ENCODE measurements around the gene GNG3.
"Not testable (repeated sequence)": the region's sequence is repeated elsewhere in the genome, so short reads cannot be mapped to it uniquely, and the experiment has no call there.

Gene GNG3

DNA sequence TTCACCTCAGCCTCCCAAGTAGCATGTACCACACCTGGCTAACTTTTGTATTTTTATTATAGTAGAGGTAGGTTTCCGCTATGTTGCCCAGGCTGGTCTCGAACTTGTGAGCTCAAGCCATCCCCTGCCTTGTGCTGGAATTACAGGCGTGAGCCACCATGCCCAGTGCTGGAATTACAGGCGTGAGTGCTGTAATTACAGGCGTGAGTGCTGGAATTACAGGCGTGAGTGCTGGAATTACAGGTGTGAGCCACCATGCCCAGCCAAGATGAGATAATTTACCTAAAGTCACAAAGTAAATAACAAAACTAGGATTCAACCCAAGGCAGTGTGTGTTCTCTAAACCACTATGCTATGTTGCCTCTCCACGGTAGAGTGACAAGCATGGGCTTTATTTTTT, 25.0 kb upstream of the GNG3 start:
- Histone ChIP-seq H3K27me3 (replicated peaks; ENCODE audit: control insufficient read depth, insufficient read depth, low read length, poor library complexity, severe bottlenecking) (no peaks in the 10 kb centered on the region), H3K4me3 (ENCODE audit: insufficient read depth, low read depth, low read length, poor library complexity, severe bottlenecking) (no peak overlapping the region), H3K4me1 (ENCODE audit: control insufficient read depth, insufficient read depth, low read length, poor library complexity, severe bottlenecking) (peaks cover 10% of the 10 kb centered on the region), H3K27ac (ENCODE audit: insufficient read depth, low read length, poor library complexity, severe bottlenecking) (no peak overlapping the region), H3K36me3 (ENCODE audit: control insufficient read depth, insufficient read depth, low read length) (peaks cover 1% of the 10 kb centered on the region), H3K9me3 (ENCODE audit: control insufficient read depth, low read length) (no peaks in the 10 kb centered on the region)
- DNase-seq, result no peak

DNA sequence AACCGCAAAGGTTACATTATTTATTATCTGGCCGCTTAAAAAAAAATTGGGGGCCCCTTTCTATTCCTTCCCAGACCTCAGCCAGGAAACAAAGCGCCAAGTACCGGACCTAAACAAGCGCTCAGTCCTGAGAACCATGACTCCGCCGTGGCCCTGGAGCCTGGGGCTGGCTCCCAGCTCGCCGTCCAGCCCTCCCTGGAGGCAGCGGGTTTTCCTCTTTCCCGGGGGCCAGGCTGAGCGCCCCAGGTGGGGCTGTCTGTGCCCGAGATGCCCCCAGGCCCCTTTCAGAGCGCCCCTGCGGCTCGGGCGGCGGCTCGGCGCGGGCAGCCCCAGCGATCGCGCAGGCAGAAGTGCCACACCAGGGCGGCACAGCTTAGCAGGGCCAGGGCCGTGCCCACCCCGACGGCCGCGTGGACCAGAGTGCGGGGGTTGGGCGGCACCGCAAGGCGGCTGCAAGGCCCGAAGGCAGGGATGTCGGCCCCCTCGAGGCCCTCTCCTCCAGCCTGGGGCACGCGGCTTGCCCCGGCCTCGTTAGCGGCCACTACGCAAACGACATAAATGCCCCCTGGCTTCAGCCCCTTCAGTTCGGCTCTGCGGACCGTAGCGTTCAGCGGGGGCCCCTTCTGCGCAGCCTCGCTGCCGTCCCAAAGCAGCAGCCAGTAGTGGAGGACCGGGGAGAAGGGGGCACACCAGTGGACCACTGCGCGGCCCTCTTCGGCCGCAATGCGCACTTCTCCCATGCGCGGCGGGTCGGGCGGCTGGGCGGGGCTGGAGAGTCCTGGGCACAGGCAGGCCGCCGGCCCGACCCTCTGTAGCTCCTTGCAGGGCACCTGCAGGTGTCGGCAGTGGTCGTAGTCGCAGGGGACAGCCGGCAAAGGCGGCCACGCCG, 19.7 kb upstream of the GNG3 start:
- peaks cover 7% of the 10 kb centered on the region for H3K27me3 ChIP-seq (replicated peaks; ENCODE audit: control insufficient read depth, insufficient read depth, low read length, poor library complexity, severe bottlenecking)
- H3K9me3 ChIP-seq (ENCODE audit: control insufficient read depth, low read length), result no peaks in the 10 kb centered on the region
- H3K4me3 ChIP-seq (ENCODE audit: insufficient read depth, low read depth, low read length, poor library complexity, severe bottlenecking), result no peak overlapping the region
- DNase-seq, result no peak
- H3K36me3 ChIP-seq (ENCODE audit: control insufficient read depth, insufficient read depth, low read length), result peaks cover 7% of the 10 kb centered on the region
- no peaks in the 10 kb centered on the region for H3K4me1 ChIP-seq (ENCODE audit: control insufficient read depth, insufficient read depth, low read length, poor library complexity, severe bottlenecking)
- no peak overlapping the region for H3K27ac ChIP-seq (ENCODE audit: insufficient read depth, low read length, poor library complexity, severe bottlenecking)

DNA sequence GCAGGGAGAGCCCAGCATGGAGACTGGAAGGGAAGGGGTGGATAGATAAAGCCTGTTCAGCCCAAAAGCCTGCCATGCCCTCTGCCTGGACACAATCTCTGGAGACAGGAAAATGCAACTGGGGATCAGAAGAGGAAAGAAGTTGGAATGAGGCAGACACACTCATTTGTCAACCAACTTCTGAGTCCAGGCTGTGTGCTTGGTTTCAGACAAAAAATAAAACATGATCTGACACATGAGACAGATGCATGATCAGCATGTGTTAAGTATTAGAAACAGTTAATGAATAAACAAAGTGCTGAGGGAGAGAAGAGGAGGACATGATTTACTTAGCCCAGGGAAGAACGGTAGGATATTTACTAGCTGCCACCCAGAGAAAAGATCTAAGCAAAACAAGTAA, 19.0 kb upstream of the GNG3 start:
- Histone ChIP-seq H3K27ac (ENCODE audit: insufficient read depth, low read length, poor library complexity, severe bottlenecking) (no peak overlapping the region), H3K4me3 (ENCODE audit: insufficient read depth, low read depth, low read length, poor library complexity, severe bottlenecking) (no peak overlapping the region)

DNA sequence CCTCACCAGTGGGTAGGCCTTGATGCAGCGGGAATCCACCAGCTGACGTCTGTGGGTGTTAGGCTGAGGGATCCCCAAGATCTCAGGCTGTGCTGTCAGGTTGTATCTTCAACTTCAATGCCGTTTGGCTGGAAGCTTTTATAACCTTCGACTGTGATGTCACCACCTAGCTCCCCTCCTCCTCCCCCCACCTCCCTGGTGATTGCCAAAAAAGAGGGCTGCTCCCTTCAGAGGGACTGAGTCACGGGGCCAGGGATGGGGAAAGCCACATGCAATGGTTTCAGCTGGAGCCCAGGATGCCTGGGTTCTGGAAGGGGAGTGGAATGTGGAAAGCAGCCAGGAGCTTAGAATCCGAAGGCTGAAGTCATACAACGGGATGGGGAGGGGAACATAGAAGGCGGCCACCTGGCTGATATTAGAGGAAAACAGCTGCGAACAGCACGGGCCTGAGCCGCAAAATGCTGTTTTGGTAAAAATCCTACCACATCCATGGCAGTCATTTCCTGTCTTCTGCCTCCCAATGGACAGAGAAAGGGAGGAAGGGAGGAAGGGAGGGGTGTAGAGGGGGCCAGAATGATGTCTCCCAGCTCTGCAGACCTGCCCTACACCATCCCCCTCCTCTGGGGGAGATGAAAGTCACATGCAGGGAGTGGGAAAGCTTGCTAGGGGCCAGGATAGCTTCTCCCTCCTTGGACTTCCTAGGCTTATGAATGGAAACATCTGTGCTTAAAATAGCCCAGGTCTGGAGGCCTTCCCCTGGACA, 17.9 kb upstream of the GNG3 start, which contains the start of gene LRRN4CL:
Gene LRRN4CL, minus strand, starts transcription at position 110 of the 763 bp plus-strand sequence. CDS start 1,022 bp downstream, outside the sequence.
- H3K9me3 ChIP-seq (ENCODE audit: control insufficient read depth, low read length), result no peaks in the 10 kb centered on the region
- no peak within 1 kb of the TSS for H3K27ac ChIP-seq (ENCODE audit: insufficient read depth, low read length, poor library complexity, severe bottlenecking)
- H3K36me3 ChIP-seq (ENCODE audit: control insufficient read depth, insufficient read depth, low read length), result peaks cover 7% of the 10 kb centered on the region
- H3K4me3 ChIP-seq (ENCODE audit: insufficient read depth, low read depth, low read length, poor library complexity, severe bottlenecking), result no peak within 1 kb of the TSS
- peaks cover 7% of the 10 kb centered on the region for H3K27me3 ChIP-seq (replicated peaks; ENCODE audit: control insufficient read depth, insufficient read depth, low read length, poor library complexity, severe bottlenecking)
- no peaks in the 10 kb centered on the region for H3K4me1 ChIP-seq (ENCODE audit: control insufficient read depth, insufficient read depth, low read length, poor library complexity, severe bottlenecking)
- DNase-seq, result no peak

More for the DNA sequence above, 19.0 kb upstream of the GNG3 start:
- Histone ChIP-seq H3K27me3 (replicated peaks; ENCODE audit: control insufficient read depth, insufficient read depth, low read length, poor library complexity, severe bottlenecking) (peaks cover 7% of the 10 kb centered on the region), H3K36me3 (ENCODE audit: control insufficient read depth, insufficient read depth, low read length) (peaks cover 7% of the 10 kb centered on the region), H3K4me1 (ENCODE audit: control insufficient read depth, insufficient read depth, low read length, poor library complexity, severe bottlenecking) (no peaks in the 10 kb centered on the region), H3K9me3 (ENCODE audit: control insufficient read depth, low read length) (no peaks in the 10 kb centered on the region)
- DNase-seq, result no peak

DNA sequence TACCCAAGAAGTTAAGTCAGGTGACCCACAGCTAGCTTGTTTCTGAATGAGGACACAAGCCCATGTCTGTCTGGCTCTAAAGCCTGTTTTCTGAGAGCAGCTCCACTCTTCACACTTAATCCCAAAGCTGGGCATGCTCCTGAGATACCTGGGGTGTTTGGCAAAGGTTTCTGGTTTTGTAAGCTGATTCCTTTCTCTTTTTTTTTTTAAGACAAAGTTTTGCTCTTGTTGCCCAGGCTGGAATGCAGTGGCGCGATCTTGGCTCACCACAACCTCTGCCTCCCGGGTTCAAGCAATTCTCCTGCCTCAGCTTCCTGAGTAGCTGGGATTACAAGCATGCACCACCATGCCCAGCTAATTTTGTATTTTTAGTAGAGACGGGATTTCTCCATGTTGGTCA, 13.9 kb upstream of the GNG3 start:
- H3K27me3 ChIP-seq (replicated peaks; ENCODE audit: control insufficient read depth, insufficient read depth, low read length, poor library complexity, severe bottlenecking); H3K4me1 ChIP-seq (ENCODE audit: control insufficient read depth, insufficient read depth, low read length, poor library complexity, severe bottlenecking); H3K9me3 ChIP-seq (ENCODE audit: control insufficient read depth, low read length); H3K4me3 ChIP-seq (ENCODE audit: insufficient read depth, low read depth, low read length, poor library complexity, severe bottlenecking); H3K27ac ChIP-seq (ENCODE audit: insufficient read depth, low read length, poor library complexity, severe bottlenecking); H3K36me3 ChIP-seq (ENCODE audit: control insufficient read depth, insufficient read depth, low read length); DNase-seq: not testable (repeated sequence)

DNA sequence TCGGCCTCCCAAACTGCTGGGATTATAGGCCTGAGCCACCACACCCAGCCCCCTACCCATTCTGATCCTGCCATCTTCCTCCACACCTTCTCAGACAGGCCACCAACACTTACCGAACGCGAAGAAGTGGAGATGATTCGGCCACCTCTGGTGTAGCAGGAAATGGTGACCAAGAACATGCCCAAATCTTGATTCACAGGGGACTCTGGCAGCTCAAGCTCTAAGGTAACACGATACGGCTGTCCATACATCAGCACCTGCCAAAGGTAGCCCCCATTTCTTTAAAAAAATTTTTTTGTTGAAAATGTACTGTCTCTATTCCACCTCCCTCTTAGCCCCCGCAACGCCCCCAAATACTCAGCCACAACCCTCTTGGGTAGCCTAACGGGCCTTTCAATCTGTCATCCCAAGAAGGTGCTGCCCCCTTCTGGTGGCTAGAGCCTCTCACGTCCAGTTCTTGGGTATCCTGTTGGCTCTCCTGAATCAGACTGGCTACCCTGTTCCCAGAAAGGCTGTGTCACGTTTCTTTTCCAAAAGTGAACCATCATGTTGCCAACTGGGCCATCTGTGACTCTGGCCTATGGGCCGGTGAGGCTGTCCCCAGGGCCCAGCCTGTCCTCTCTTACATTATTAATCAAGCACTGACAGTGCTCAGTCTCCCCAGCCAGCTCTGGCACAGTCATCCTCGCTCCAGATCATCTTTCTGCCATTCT, 12.9 kb upstream of the GNG3 start:
- Histone ChIP-seq H3K27me3 (replicated peaks; ENCODE audit: control insufficient read depth, insufficient read depth, low read length, poor library complexity, severe bottlenecking) (no peaks in the 10 kb centered on the region), H3K27ac (ENCODE audit: insufficient read depth, low read length, poor library complexity, severe bottlenecking) (no peak overlapping the region), H3K4me1 (ENCODE audit: control insufficient read depth, insufficient read depth, low read length, poor library complexity, severe bottlenecking) (no peaks in the 10 kb centered on the region), H3K36me3 (ENCODE audit: control insufficient read depth, insufficient read depth, low read length) (peaks cover 7% of the 10 kb centered on the region), H3K9me3 (ENCODE audit: control insufficient read depth, low read length) (no peaks in the 10 kb centered on the region), H3K4me3 (ENCODE audit: insufficient read depth, low read depth, low read length, poor library complexity, severe bottlenecking) (no peak overlapping the region)
- peak; percentile 55 to 69 (median 60) for DNase-seq

DNA sequence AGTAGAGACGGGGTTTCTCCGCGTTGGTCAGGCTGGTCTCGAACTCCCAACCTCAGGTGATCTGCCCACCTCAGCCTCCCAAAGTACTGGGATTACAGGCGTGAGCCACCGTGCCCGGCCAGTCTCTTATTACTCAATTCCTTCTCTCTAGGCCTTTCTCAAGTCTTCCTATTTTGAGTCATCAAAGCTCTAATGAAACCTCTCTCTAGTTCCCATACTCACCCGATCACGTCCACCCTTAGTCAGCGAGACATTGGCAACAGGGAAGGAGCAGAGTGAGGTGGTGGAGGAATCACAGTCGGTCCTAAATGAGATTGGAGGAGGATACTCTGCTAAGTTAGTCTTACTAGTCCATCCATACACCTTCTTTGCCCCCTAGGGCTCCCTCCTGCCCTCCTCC, 5.2 kb upstream of the GNG3 start:
- no peak overlapping the region for H3K4me3 ChIP-seq (ENCODE audit: insufficient read depth, low read depth, low read length, poor library complexity, severe bottlenecking)
- DNase-seq, result no peak
- H3K4me1 ChIP-seq (ENCODE audit: control insufficient read depth, insufficient read depth, low read length, poor library complexity, severe bottlenecking), result peaks cover 16% of the 10 kb centered on the region
- H3K27me3 ChIP-seq (replicated peaks; ENCODE audit: control insufficient read depth, insufficient read depth, low read length, poor library complexity, severe bottlenecking), result no peaks in the 10 kb centered on the region
- H3K36me3 ChIP-seq (ENCODE audit: control insufficient read depth, insufficient read depth, low read length), result no peaks in the 10 kb centered on the region
- no peak overlapping the region for H3K27ac ChIP-seq (ENCODE audit: insufficient read depth, low read length, poor library complexity, severe bottlenecking)
- H3K9me3 ChIP-seq (ENCODE audit: control insufficient read depth, low read length), result no peaks in the 10 kb centered on the region

DNA sequence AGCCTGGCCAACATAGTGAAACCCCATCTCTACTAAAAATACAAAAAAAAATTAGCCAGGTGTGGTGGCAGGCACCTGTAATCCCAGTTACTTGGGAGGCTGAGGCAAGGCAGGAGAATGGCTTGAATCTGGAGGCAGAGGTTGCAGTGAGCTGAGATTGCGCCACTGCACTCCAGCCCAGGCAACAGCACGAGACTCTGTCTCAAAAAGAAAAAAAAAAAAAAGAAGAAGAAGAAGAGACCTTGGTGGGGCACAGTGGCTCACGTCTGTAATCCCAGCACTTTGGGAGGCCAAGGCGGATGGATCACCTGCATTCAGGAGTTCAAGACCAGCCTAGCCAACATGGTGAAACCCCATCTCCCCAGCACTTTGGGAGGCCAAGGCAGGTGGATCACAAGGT, 3.6 kb upstream of the GNG3 start:
- H3K4me3 ChIP-seq (ENCODE audit: insufficient read depth, low read depth, low read length, poor library complexity, severe bottlenecking); H3K9me3 ChIP-seq (ENCODE audit: control insufficient read depth, low read length); DNase-seq; H3K36me3 ChIP-seq (ENCODE audit: control insufficient read depth, insufficient read depth, low read length); H3K27ac ChIP-seq (ENCODE audit: insufficient read depth, low read length, poor library complexity, severe bottlenecking); H3K27me3 ChIP-seq (replicated peaks; ENCODE audit: control insufficient read depth, insufficient read depth, low read length, poor library complexity, severe bottlenecking): not testable (repeated sequence)
- peaks cover 23% of the 10 kb centered on the region for H3K4me1 ChIP-seq (ENCODE audit: control insufficient read depth, insufficient read depth, low read length, poor library complexity, severe bottlenecking)

DNA sequence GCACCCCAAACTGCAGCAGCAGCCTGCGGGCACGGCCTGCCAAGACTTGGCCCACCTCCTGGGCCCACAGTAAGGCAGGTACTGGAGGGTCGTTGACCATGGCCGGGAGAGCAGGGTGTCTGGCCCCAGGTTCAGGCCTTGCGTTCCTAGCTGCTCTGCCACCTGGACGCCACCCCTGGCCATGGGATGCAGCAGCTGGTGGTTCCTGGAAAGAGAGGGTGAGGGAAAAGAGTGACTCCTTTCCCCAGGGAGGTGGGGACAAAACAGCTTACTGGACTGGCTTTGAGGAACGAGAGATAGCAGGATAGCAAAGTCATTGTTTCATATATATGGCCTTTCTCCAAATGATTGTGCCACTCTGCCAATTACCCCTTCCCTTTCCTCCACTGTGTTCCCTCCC, 2.1 kb upstream of the GNG3 start:
- H3K36me3 ChIP-seq (ENCODE audit: control insufficient read depth, insufficient read depth, low read length), result no peaks in the 10 kb centered on the region
- H3K4me1 ChIP-seq (ENCODE audit: control insufficient read depth, insufficient read depth, low read length, poor library complexity, severe bottlenecking), result peaks cover 30% of the 10 kb centered on the region
- peak overlapping the region; percentile 86 for H3K4me3 ChIP-seq (ENCODE audit: insufficient read depth, low read depth, low read length, poor library complexity, severe bottlenecking)
- H3K27ac ChIP-seq (ENCODE audit: insufficient read depth, low read length, poor library complexity, severe bottlenecking), result peak overlapping the region; percentile 86
- H3K27me3 ChIP-seq (replicated peaks; ENCODE audit: control insufficient read depth, insufficient read depth, low read length, poor library complexity, severe bottlenecking), result no peaks in the 10 kb centered on the region
- no peak for DNase-seq
- H3K9me3 ChIP-seq (ENCODE audit: control insufficient read depth, low read length), result no peaks in the 10 kb centered on the region
